ENCODE measurements around the gene AP5S1. TPM values are rescaled to one million over a fixed set of nuclear protein-coding genes. Genes with fewer than 3 reads are reported as not detected.

The AP5S1 gene
- total and polyA plus RNA-seq, 9 of the 15 experiments (the other 6 are each of a cell fraction or from before 2014, with no cell fraction given), result 2.6 to 8.8 (median 4.4) TPM

GRCh38 chr20:3811467-3812258 lies 8.7 kb upstream of the AP5S1 start (continued):
- TF ChIP-seq AFF1 (IDR thresholded peaks at IDR 0.05; ENCODE audit: low read depth in 1 of 2, partially characterized antibody in 2 of 2) (no peak), CHD1 (IDR thresholded peaks at IDR 0.05; ENCODE audit: low read length) (no peak), E2F5 (CRISPR knock-in tag; IDR thresholded peaks at IDR 0.05) (no peak), SMAD2 (IDR thresholded peaks at IDR 0.05; ENCODE audit: low read depth, low read length) (no peak), ZNF133 (CRISPR knock-in tag; IDR thresholded peaks at IDR 0.05) (no peak), TCF3 (CRISPR knock-in tag; IDR thresholded peaks at IDR 0.05) (no peak), TFE3 (CRISPR knock-in tag; IDR thresholded peaks at IDR 0.05) (no peak), ZBTB1 (CRISPR knock-in tag; IDR thresholded peaks at IDR 0.05; ENCODE audit: borderline replicate concordance, low read depth) (no peak), BCLAF1 (IDR thresholded peaks at IDR 0.05; ENCODE audit: borderline replicate concordance in 1 of 2, control insufficient read depth in 1 of 2, low read depth in 2 of 2, low read length in 1 of 2) (no peak), PCBP1 (IDR thresholded peaks at IDR 0.05; ENCODE audit: low read depth, low read length, poor library complexity, severe bottlenecking) (no peak), ELF1 (tag; IDR thresholded peaks at IDR 0.05) (no peak), PHB (CRISPR knock-in tag; IDR thresholded peaks at IDR 0.05) (no peak), NFYB (IDR thresholded peaks at IDR 0.05; ENCODE audit: extremely low read depth, insufficient read length) (no peak)
- TF ChIP-seq, protein P1, sequence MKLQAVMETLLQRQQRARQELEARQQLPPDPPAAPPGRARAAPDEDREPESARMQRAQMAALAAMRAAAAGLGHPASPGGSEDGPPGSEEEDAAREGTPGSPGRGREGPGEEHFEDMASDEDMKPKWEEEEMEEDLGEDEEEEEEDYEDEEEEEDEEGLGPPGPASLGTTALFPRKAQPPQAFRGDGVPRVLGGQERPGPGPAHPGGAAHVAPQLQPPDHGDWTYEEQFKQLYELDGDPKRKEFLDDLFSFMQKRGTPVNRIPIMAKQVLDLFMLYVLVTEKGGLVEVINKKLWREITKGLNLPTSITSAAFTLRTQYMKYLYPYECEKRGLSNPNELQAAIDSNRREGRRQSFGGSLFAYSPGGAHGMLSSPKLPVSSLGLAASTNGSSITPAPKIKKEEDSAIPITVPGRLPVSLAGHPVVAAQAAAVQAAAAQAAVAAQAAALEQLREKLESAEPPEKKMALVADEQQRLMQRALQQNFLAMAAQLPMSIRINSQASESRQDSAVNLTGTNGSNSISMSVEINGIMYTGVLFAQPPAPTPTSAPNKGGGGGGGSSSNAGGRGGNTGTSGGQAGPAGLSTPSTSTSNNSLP (IDR thresholded peaks at IDR 0.05; ENCODE audit: borderline replicate concordance, low read depth, low read length), result no peak

All from K562 (cell line).